PC-9 (cell line): ENCODE measurements around the gene STAP2.
A peak's percentile ranks its signal among the peaks of the same experiment; 100 is the strongest.

Source experiments
- EZH2 ChIP-seq: fragments of 200-600 bp; sonication (generic); IDR thresholded peaks from 2 replicates; pipeline ENCODE4 v1.8.0; 2017; ENCODE audit warnings: antibody characterized with exemption, low read depth
- TF ChIP-seq, protein P1 (sequence below): fragments of 200-600 bp; sonication (generic); conservative IDR thresholded peaks from 2 replicates; pipeline ENCODE4 v1.6.1; 2017; ENCODE audit warnings: mixed run types, antibody characterized with exemption, mild to moderate bottlenecking, moderate library complexity

DNA sequence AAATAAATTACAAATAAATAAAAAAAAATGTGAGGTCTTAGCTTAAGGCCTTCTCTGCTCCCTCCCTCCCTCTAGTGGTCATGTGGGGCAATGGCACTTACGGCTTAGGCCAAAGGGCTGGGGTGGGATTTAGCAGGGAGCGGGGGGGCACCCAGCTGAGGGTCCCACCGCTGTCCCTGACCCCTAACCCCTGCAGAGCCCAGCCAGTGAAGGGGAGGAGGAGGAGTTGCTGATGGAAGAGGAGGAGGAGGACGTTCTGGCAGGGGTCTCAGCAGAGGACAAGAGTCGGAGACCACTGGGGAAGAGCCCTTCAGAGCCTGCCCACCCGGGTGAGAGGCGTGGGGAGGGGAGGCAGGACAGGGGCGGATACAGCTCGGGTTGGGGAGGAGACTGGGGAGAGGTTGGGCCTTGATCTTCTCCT is 14.1 kb upstream of the STAP2 start:
- TF ChIP-seq EZH2 = no peak
- TF ChIP-seq, protein P1, sequence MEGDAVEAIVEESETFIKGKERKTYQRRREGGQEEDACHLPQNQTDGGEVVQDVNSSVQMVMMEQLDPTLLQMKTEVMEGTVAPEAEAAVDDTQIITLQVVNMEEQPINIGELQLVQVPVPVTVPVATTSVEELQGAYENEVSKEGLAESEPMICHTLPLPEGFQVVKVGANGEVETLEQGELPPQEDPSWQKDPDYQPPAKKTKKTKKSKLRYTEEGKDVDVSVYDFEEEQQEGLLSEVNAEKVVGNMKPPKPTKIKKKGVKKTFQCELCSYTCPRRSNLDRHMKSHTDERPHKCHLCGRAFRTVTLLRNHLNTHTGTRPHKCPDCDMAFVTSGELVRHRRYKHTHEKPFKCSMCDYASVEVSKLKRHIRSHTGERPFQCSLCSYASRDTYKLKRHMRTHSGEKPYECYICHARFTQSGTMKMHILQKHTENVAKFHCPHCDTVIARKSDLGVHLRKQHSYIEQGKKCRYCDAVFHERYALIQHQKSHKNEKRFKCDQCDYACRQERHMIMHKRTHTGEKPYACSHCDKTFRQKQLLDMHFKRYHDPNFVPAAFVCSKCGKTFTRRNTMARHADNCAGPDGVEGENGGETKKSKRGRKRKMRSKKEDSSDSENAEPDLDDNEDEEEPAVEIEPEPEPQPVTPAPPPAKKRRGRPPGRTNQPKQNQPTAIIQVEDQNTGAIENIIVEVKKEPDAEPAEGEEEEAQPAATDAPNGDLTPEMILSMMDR = peak; percentile 87
